Endothelial cell of umbilical vein (primary cell): ENCODE results near the gene MAU2. TPM values are rescaled to one million over a fixed set of nuclear protein-coding genes. Genes with fewer than 3 reads are reported as not detected.

ENCODE experiments used
- BruUV-seq: library from RNA; stranded (reverse); fragments of 400-500 nt; replicated peaks from 2 replicates; lab custom pipeline; 2021; lab: Mats Ljungman, UMichigan
- CTCF ChIA-PET: fragments of 300-600, 350-600 bp; sonication (Branson Sonifier 250); formaldehyde crosslinking; loops from one replicate; lab custom pipeline; 2021; ENCODE audit warnings: antibody characterized with exemption, inconsistent platforms; lab: Charles Lee
- POLR2A ChIA-PET: fragments of 300-600, 350-600 bp; sonication (Branson Sonifier 250); formaldehyde crosslinking; loops from one replicate; lab custom pipeline; 2021; ENCODE audit warnings: antibody characterized with exemption, inconsistent platforms; lab: Charles Lee
- DNase-seq: peaks from one replicate; pipeline ENCODE4 v3.0.0-alpha.2; 2011; ENCODE audit warnings: low read depth, low spot score
- FAIRE-seq: peaks from 2 replicates; lab custom pipeline; 2011; peaks lifted over from hg19 to GRCh38; lab: Jason Lieb, UNC
- H2AFZ ChIP-seq: 2 replicates; pipeline ENCODE4 v1.6.0; 2012; ENCODE audit warnings: low read depth, low read length, control low read depth, inconsistent platforms
- H3K27ac ChIP-seq: 2 replicates; pipeline ENCODE4 v1.5.1; 2011; ENCODE audit warnings: low read depth, mild to moderate bottlenecking, control low read depth, low read length, moderate library complexity; ENCODE audit not compliant: insufficient read depth
- H3K27me3 ChIP-seq, 2 experiments: 2 replicates each; pipeline versions ENCODE4 v1.6.0 to v1.6.1; 2011; ENCODE audit warnings: low read length in 2 of 2, mixed read lengths in 1 of 2; ENCODE audit not compliant: control insufficient read depth in 2 of 2, insufficient read depth in 2 of 2
- H3K36me3 ChIP-seq, 2 experiments: 2 replicates in 1 of 2; 3 replicates in 1 of 2; pipeline ENCODE4 v1.5.1; 2011; ENCODE audit warnings: low read length in 2 of 2, mild to moderate bottlenecking in 1 of 2, moderate library complexity in 1 of 2; ENCODE audit not compliant: control insufficient read depth in 2 of 2, insufficient read depth in 2 of 2; ENCODE audit errors: extremely low read depth in 1 of 2
- H3K4me1 ChIP-seq: 3 replicates; pipeline ENCODE4 v1.5.1; 2011; ENCODE audit warnings: mild to moderate bottlenecking, low read length; ENCODE audit not compliant: control insufficient read depth, insufficient read depth; ENCODE audit errors: extremely low read depth
- H3K4me2 ChIP-seq: 2 replicates; pipeline ENCODE4 v1.6.1; 2011; ENCODE audit warnings: low read length, control low read depth, mixed read lengths; ENCODE audit not compliant: insufficient read depth
- H3K4me3 ChIP-seq, 3 experiments: fragments of 200-600 bp in 1 of 3; sonication (generic), shearing (Covaris generic) in 1 of 3; replicated peaks in 1 of 3; 2 replicates each; pipeline ENCODE4 v1.5.1; 2011 to 2016; ENCODE audit warnings: control low read depth in 3 of 3, low read length in 3 of 3, mild to moderate bottlenecking in 2 of 3, inconsistent platforms in 1 of 3, low read depth in 1 of 3, moderate library complexity in 1 of 3; ENCODE audit not compliant: insufficient read depth in 1 of 3
- H3K79me2 ChIP-seq: 2 replicates; pipeline ENCODE4 v1.6.0; 2012; ENCODE audit warnings: low read length, inconsistent platforms; ENCODE audit not compliant: control insufficient read depth, insufficient read depth
- H3K9ac ChIP-seq: replicated peaks from 2 replicates; pipeline ENCODE3; 2011; ENCODE audit warnings: low read length, control low read depth; ENCODE audit not compliant: insufficient read depth; ENCODE audit errors: extremely low read depth
- H3K9me1 ChIP-seq: replicated peaks from 3 replicates; pipeline ENCODE4 v1.6.0; 2011; ENCODE audit warnings: mild to moderate bottlenecking, low read length; ENCODE audit not compliant: control insufficient read depth, insufficient read depth; ENCODE audit errors: extremely low read depth
- H3K9me3 ChIP-seq: replicated peaks from 2 replicates; pipeline ENCODE4 v1.5.1; 2012; ENCODE audit warnings: low read length, inconsistent platforms; ENCODE audit not compliant: control insufficient read depth, insufficient read depth
- H4K20me1 ChIP-seq: replicated peaks from 2 replicates; pipeline ENCODE3; 2011; ENCODE audit warnings: mild to moderate bottlenecking, low read length; ENCODE audit not compliant: control insufficient read depth, insufficient read depth; ENCODE audit errors: extremely low read depth
- CTCF ChIP-seq, 2 donors: IDR thresholded peaks; 1 replicate in 1 of 2; 2 replicates in 1 of 2; pipeline ENCODE4 v1.5.1; 2011; ENCODE audit warnings: low read length in 2 of 2, mild to moderate bottlenecking in 2 of 2, moderate library complexity in 2 of 2, control low read depth in 1 of 2, inconsistent platforms in 1 of 2, low read depth in 1 of 2; ENCODE audit not compliant: insufficient read depth in 1 of 2; ENCODE audit errors: extremely low read depth in 1 of 2
- GATA2 ChIP-seq: IDR thresholded peaks from 2 replicates; pipeline ENCODE4 v1.7.0; 2011; ENCODE audit warnings: low read depth, mild to moderate bottlenecking, moderate library complexity, mixed read lengths, low read length; ENCODE audit not compliant: insufficient read length, insufficient read depth
- JUN ChIP-seq: IDR thresholded peaks from 2 replicates; pipeline ENCODE4 v1.6.1; 2011; ENCODE audit warnings: borderline replicate concordance, low read depth; ENCODE audit not compliant: insufficient read length, insufficient read depth
- MAX ChIP-seq: IDR thresholded peaks from 2 replicates; pipeline ENCODE4 v1.6.1; 2011; ENCODE audit not compliant: insufficient read depth, insufficient read length
- MYC ChIP-seq: IDR thresholded peaks from one replicate; pipeline ENCODE4 v1.6.1; 2011; ENCODE audit warnings: mild to moderate bottlenecking, low read depth, low read length
- POLR2A ChIP-seq: IDR thresholded peaks from 2 replicates; pipeline ENCODE4 v1.6.1; 2012; ENCODE audit warnings: low read depth, mild to moderate bottlenecking, control low read depth, low read length
- dilution Hi-C: fragments of 300-500 bp; cut with MboI; formaldehyde crosslinking; loops from one replicate; pipeline ENCODE4 v1.15.0; 2019; ENCODE audit warnings: low sequenced_read_pairs; ENCODE audit not compliant: extremely low pct_ligation_motif_present
- intact Hi-C: fragments of 100-400 bp; cut with micrococcal nuclease; formaldehyde crosslinking; loops from one replicate; pipeline ENCODE4 v1.10.0; 2022
- polyA plus RNA-seq, 4 experiments: library from polyadenylated mRNA; depleted of rRNA in 3 of 4; stranded (reverse) in 3 of 4; unstranded in 1 of 4; fragments of >200 nt; gene quantifications; 2 replicates each; pipeline versions ENCODE4 v1.2.1 to v1.2.3, GENCODE V29; 2011 to 2012; ENCODE audit warnings: missing spikeins in 1 of 4
- total RNA-seq: library from RNA; stranded (reverse); gene quantifications from 2 replicates; pipeline ENCODE4 v1.2.3, GENCODE V29; 2021

Gene MAU2
- total and polyA plus RNA-seq, 2 donors (not counting 3 experiments of a cell fraction or from before 2014, with no cell fraction given), result 36.9 to 70.0 TPM

GRCh38 chr19:19355606-19356139 lies 35.0 kb downstream of the MAU2 start:
- Histone ChIP-seq H2AFZ (no peak overlapping the region), H3K27me3 (no peaks in the 10 kb centered on the region), H3K79me2 (no peaks in the 10 kb centered on the region), H4K20me1 (no peaks in the 10 kb centered on the region), H3K9me3 (no peaks in the 10 kb centered on the region), H3K4me1 (no peaks in the 10 kb centered on the region), H3K36me3 (peaks cover 5 to 47% of the 10 kb centered on the region in 2 experiments), H3K4me3 (no peak overlapping the region), H3K4me2 (no peak overlapping the region), H3K27ac (no peak overlapping the region), H3K9me1 (no peaks in the 10 kb centered on the region), H3K9ac (no peak overlapping the region)
- dilution Hi-C loops (no loop called here), intact Hi-C loops (no loop called here)
- DNase-seq, result no peak
- no peak for FAIRE-seq
- TF ChIP-seq MAX (no peak), MYC (no peak), POLR2A (no peak), CTCF (IDR thresholded peaks at IDR 0.05; ENCODE audit: extremely low read depth in 1 of 2, insufficient read depth in 1 of 2, low read depth in 1 of 2, low read length in 2 of 2) (no peak), GATA2 (no peak), JUN (no peak)
- ChIA-PET CTCF (interaction anchor here (1.1 to 8.4 kb wide), 2 partner anchors 13 to 135 kb away, joined by 4 to 51 read pairs; no protein-coding TSS in a partner anchor), POLR2A (no interaction called here)
- no TSS peak for BruUV-seq
